GM21390 (cell line): ENCODE results near the gene GON4L.
"Not testable (repeated sequence)": the region's sequence is repeated elsewhere in the genome, so short reads cannot be mapped to it uniquely, and the experiment has no call there.

Experiments used
- ATAC-seq: cut with Tn5 transposase; IDR thresholded peaks from one replicate; pipeline ENCODE4 v1.9.1; 2021; ENCODE audit not compliant: unreplicated experiment

Gene GON4L

GRCh38 chr1:155856975-155857930 lies at the start of gene GON4L:
TSS of gene GON4L (minus strand) at chr1:155857214. CDS start at chr1:155853780, 3,434 bp downstream.
- peak; percentile 58 for ATAC-seq

GRCh38 chr1:155904261-155904660 lies 47.2 kb upstream of the GON4L start:
- no peak for ATAC-seq

- no peak for ATAC-seq
These were observed 43.1 kb upstream of the GON4L start for GRCh38 chr1:155900161-155900560.

GRCh38 chr1:155899683-155900082 lies 42.7 kb upstream of the GON4L start:
- ATAC-seq: no peak

- ATAC-seq: no peak
These were observed 41.9 kb upstream of the GON4L start for GRCh38 chr1:155898888-155899287.

GRCh38 chr1:155897746-155898145 lies 40.7 kb upstream of the GON4L start:
- ATAC-seq: no peak

- not testable (repeated sequence) for ATAC-seq
These were observed 39.5 kb upstream of the GON4L start for GRCh38 chr1:155896476-155896875.

GRCh38 chr1:155895617-155896016 lies 38.6 kb upstream of the GON4L start:
- ATAC-seq: not testable (repeated sequence)

GRCh38 chr1:155893389-155894142 lies 36.6 kb upstream of the GON4L start:
- ATAC-seq: no peak

GRCh38 chr1:155892796-155893195 lies 35.8 kb upstream of the GON4L start:
- ATAC-seq: no peak

GRCh38 chr1:155890251-155890650 lies 33.2 kb upstream of the GON4L start:
- no peak for ATAC-seq

GRCh38 chr1:155889566-155889965 lies 32.6 kb upstream of the GON4L start:
- ATAC-seq: no peak

GRCh38 chr1:155888481-155888880 lies 31.5 kb upstream of the GON4L start:
- ATAC-seq: no peak

- no peak for ATAC-seq
These were observed 28.0 kb upstream of the GON4L start for GRCh38 chr1:155884982-155885381.

GRCh38 chr1:155884031-155884960 lies 27.3 kb upstream of the GON4L start:
- no peak for ATAC-seq

GRCh38 chr1:155882766-155883165 lies 25.8 kb upstream of the GON4L start:
- no peak for ATAC-seq

- ATAC-seq: no peak
These were observed 25.2 kb upstream of the GON4L start for GRCh38 chr1:155882235-155882634.

- ATAC-seq: no peak
These were observed 23.9 kb upstream of the GON4L start for GRCh38 chr1:155880950-155881349.

GRCh38 chr1:155880251-155880650 lies 23.2 kb upstream of the GON4L start:
- no peak for ATAC-seq

- ATAC-seq: no peak
These were observed 20.9 kb upstream of the GON4L start for GRCh38 chr1:155877945-155878344.

- no peak for ATAC-seq
These were observed 16.8 kb upstream of the GON4L start for GRCh38 chr1:155873860-155874259.
